K562 (cell line): ENCODE data around the gene CDC37. TPM values are rescaled to one million over a fixed set of nuclear protein-coding genes. Genes with fewer than 3 reads are reported as not detected.

ENCODE experiments used
- ATF3 ChIP-seq, 2 experiments: fragments of 450-650 bp in 1 of 2; sonication (generic) in 1 of 2; formaldehyde crosslinking in 1 of 2; IDR thresholded peaks in 1 of 2; conservative IDR thresholded peaks in 1 of 2; 2 replicates each; pipeline versions ENCODE4 v1.6.1 to v1.8.1; 2016 to 2023; ENCODE audit warnings: mild to moderate bottlenecking in 2 of 2, moderate library complexity in 2 of 2, inconsistent platforms in 1 of 2, missing genetic modification reagents in 1 of 2
- ILK ChIP-seq: fragments of 450-650 bp; IDR thresholded peaks from 2 replicates; pipeline ENCODE4 v1.6.1; 2016; ENCODE audit warnings: missing genetic modification characterization, low read depth, mild to moderate bottlenecking, missing compliant biosample characterization, moderate library complexity, borderline replicate concordance
- JUND ChIP-seq, 2 experiments: IDR thresholded peaks; 2 replicates in 1 of 2; 3 replicates in 1 of 2; pipeline ENCODE4 v1.6.1; 2011; ENCODE audit warnings: borderline replicate concordance in 2 of 2, low read depth in 2 of 2, low read length in 2 of 2, improper control_type of control experiment in 1 of 2, missing biosample characterization in 1 of 2, missing genetic modification characterization in 1 of 2, missing genetic modification reagents in 1 of 2
- NFXL1 ChIP-seq: fragments of 450-650 bp; formaldehyde crosslinking; IDR thresholded peaks from 2 replicates; pipeline ENCODE4 v1.4.0; 2021; ENCODE audit warnings: mild to moderate bottlenecking
- NR1H2 ChIP-seq: sonication (generic); formaldehyde crosslinking; IDR thresholded peaks from 2 replicates; pipeline ENCODE4 v1.4.0; 2020; ENCODE audit warnings: mild to moderate bottlenecking, missing genetic modification reagents
- PHF20 ChIP-seq: fragments of 450-650 bp; IDR thresholded peaks from 2 replicates; pipeline ENCODE4 v1.6.1; 2018; ENCODE audit not compliant: partially characterized antibody
- PREB ChIP-seq: sonication (generic); formaldehyde crosslinking; IDR thresholded peaks from 2 replicates; pipeline ENCODE4 v1.8.1; 2023; ENCODE audit warnings: mild to moderate bottlenecking, missing genetic modification reagents
- PTRF ChIP-seq: fragments of 450-650 bp; IDR thresholded peaks from 2 replicates; pipeline ENCODE4 v1.6.1; 2016; ENCODE audit warnings: mild to moderate bottlenecking, missing genetic modification characterization, missing compliant biosample characterization
- RB1 ChIP-seq: fragments of 450-650 bp; IDR thresholded peaks from 2 replicates; pipeline ENCODE4 v1.6.1; 2017; ENCODE audit warnings: low read depth, mild to moderate bottlenecking
- SAFB ChIP-seq: fragments of 200-400 bp; formaldehyde crosslinking; IDR thresholded peaks from 2 replicates; pipeline ENCODE4 v1.6.1; 2017; ENCODE audit warnings: low read depth, low read length, borderline replicate concordance
- SRSF1 ChIP-seq: fragments of 200-400 bp; formaldehyde crosslinking; IDR thresholded peaks from 2 replicates; pipeline ENCODE4 v1.6.1; 2017; ENCODE audit warnings: mild to moderate bottlenecking, low read depth, low read length, moderate library complexity
- TARDBP ChIP-seq: fragments of 450-650 bp; IDR thresholded peaks from 2 replicates; pipeline ENCODE4 v1.6.1; 2016
- TFAP4 ChIP-seq: sonication (generic); formaldehyde crosslinking; IDR thresholded peaks from 2 replicates; pipeline ENCODE4 v1.8.0; 2022; ENCODE audit warnings: missing genetic modification reagents, mild to moderate bottlenecking, moderate library complexity, borderline replicate concordance
- VEZF1 ChIP-seq: fragments of 200-800 bp; sonication (Bioruptor generic); IDR thresholded peaks from 2 replicates; pipeline ENCODE4 v1.6.1; 2017; ENCODE audit warnings: missing genetic modification characterization, missing compliant biosample characterization
- ZBTB2 ChIP-seq: fragments of 450-650 bp; IDR thresholded peaks from 2 replicates; pipeline ENCODE4 v1.6.1; 2016; ENCODE audit warnings: antibody characterized with exemption
- ZBTB34 ChIP-seq: fragments of 250-450 bp; sonication (Bioruptor Pico); IDR thresholded peaks from 2 replicates; pipeline ENCODE4 v1.8.0; 2021; ENCODE audit warnings: mild to moderate bottlenecking, moderate library complexity
- ZFP36 ChIP-seq: fragments of 150-350 bp; IDR thresholded peaks from 2 replicates; pipeline ENCODE4 v1.6.1; 2018; ENCODE audit warnings: low read length, low read depth; ENCODE audit not compliant: partially characterized antibody
- ZNF3 ChIP-seq: fragments of 250-450 bp; sonication (Bioruptor Pico); IDR thresholded peaks from 2 replicates; pipeline ENCODE4 v1.5.0; 2021; ENCODE audit warnings: mild to moderate bottlenecking, moderate library complexity
- ZNF444 ChIP-seq: fragments of 250-450 bp; sonication (Bioruptor Pico); IDR thresholded peaks from 2 replicates; pipeline ENCODE4 v1.4.0; 2020; ENCODE audit warnings: mild to moderate bottlenecking, moderate library complexity
- ZNF79 ChIP-seq: fragments of 250-450 bp; sonication (Bioruptor Pico); IDR thresholded peaks from 2 replicates; pipeline ENCODE4 v1.4.0; 2020; ENCODE audit warnings: low read depth, mild to moderate bottlenecking, moderate library complexity
- polyA plus RNA-seq, 8 experiments: library from polyadenylated mRNA; depleted of rRNA in 4 of 8; stranded (reverse) in 5 of 8; unstranded in 3 of 8; fragments of >200 nt; fragmentation: Nextera tagmentation in 2 of 8; fragmentation: Illumina TruSeq in 1 of 8; extraction: Ambion mirVana in 2 of 8; extraction: Trizol in 1 of 8; gene quantifications; 2 replicates each; pipeline versions ENCODE4 v1.2.1 to v1.2.3, GENCODE V29; 2011 to 2014; ENCODE audit warnings: inconsistent platforms in 1 of 8, missing spikeins in 1 of 8
- total RNA-seq, 7 experiments: library from RNA; depleted of rRNA in 6 of 7; stranded (reverse); fragments of >200 nt in 6 of 7; fragmentation: Illumina TruSeq in 2 of 7; extraction: Trizol in 2 of 7; gene quantifications; 2 replicates each; pipeline versions ENCODE4 v1.2.1 to v1.2.3, GENCODE V29; 2011 to 2021; ENCODE audit warnings: low replicate concordance in 1 of 7

The CDC37 gene
- total and polyA plus RNA-seq, 9 of the 15 experiments (the other 6 are each of a cell fraction or from before 2014, with no cell fraction given) = 6.6 to 538 (median 227) TPM

- TF ChIP-seq TFAP4 (CRISPR knock-in tag) = no peak
- peak; percentile 85 for TF ChIP-seq VEZF1 (CRISPR knock-in tag)
- TF ChIP-seq RB1 = peak; percentile 42; the same call in 1 of the 2 replicates
- no peak for TF ChIP-seq ZFP36
- peak; percentile 64 for TF ChIP-seq ATF3 (IDR thresholded peaks at IDR 0.05)
- TF ChIP-seq ATF3 (CRISPR knock-in tag; conservative IDR thresholded peaks at IDR 0.05) = no peak
- no peak for TF ChIP-seq ZBTB34 (CRISPR knock-in tag)
- peak; percentile 10 for TF ChIP-seq PHF20
- no peak for TF ChIP-seq ZNF3 (CRISPR knock-in tag)
- TF ChIP-seq SRSF1 = no peak
- no peak for TF ChIP-seq PREB (CRISPR knock-in tag)
- TF ChIP-seq ZNF79 (CRISPR knock-in tag) = no peak
- TF ChIP-seq JUND (IDR thresholded peaks at IDR 0.05; ENCODE audit: borderline replicate concordance, low read depth, low read length) = peak; percentile 69
- TF ChIP-seq JUND (tag; IDR thresholded peaks at IDR 0.05; ENCODE audit: borderline replicate concordance, low read depth, low read length) = no peak; the same call in 2 of the 3 replicates
- no peak for TF ChIP-seq ILK (tag)
- TF ChIP-seq ZNF444 (CRISPR knock-in tag) = no peak
- no peak for TF ChIP-seq NFXL1
- no peak for TF ChIP-seq NR1H2 (CRISPR knock-in tag)
- TF ChIP-seq TARDBP = no peak
- peak; percentile 5; the same call in 1 of the 2 replicates for TF ChIP-seq SAFB
- no peak for TF ChIP-seq PTRF (tag)
- TF ChIP-seq ZBTB2 = no peak
Observed at GRCh38 chr19:10419200-10419645, 15.9 kb upstream of the CDC37 start (continued).
